ENCODE results near the gene ADD3. TPM values are rescaled to one million over a fixed set of nuclear protein-coding genes. Genes with fewer than 3 reads are reported as not detected.

Gene ADD3
- total RNA-seq, 3 donors from 2014 or later (not counting 1 experiment from before 2014, with no cell fraction given) = 341 to 437 (median 344) TPM

DNA sequence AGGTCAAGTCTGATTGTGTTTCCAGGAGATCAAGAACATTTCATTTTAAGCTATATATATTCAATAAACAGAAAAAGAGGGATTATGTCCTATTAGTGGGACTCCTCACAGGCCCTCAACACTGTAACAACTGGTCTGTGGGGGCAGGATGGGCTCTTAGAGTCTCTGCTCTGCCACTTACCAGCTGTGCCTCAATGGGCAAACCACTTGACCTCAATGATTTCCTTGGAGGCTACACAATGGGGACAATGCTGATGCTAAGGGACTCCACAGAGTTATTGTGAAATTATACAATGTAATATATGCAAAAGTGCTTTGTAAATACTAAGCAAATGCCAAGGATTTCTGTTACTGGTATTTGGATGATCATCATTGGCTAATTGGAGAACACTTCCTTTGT lies 166.4 kb downstream of the ADD3 start:
- Mint-ChIP-seq H3K27ac (no peak overlapping the region), H3K4me3 (no peak overlapping the region)

DNA sequence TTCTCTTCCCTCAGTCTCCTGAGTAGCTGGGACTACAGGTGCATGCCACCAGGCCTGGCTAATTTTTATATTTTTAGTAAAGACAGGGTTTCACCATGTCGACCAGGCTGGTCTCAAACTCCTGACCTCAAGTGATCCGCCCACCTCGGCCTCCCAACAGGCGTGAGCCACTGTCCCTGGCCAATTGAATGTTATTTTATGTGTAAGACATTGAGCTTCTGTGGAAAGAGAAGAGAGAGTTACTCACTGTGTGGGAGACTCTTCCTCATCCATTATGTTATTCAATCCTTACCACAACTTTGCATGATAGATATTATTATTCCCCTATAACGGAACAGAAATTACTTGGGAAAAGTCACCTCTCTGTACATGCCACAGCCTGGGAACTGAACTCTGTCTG lies 167.0 kb downstream of the ADD3 start:
- Mint-ChIP-seq H3K9me3 (no peaks in the 10 kb centered on the region), H3K4me3 (no peak overlapping the region), H3K36me3 (no peaks in the 10 kb centered on the region), H3K27ac (no peak overlapping the region), H3K27me3 (ENCODE audit: low read depth in 2 of 2) (peaks cover 66 to 80% of the 10 kb centered on the region in 2 donors), H3K4me1 (no peaks in the 10 kb centered on the region)
- H3K4me1 ChIP-seq (ENCODE audit: control insufficient read depth, insufficient read depth, low read length) = no peaks in the 10 kb centered on the region
- DNase-seq (no peak), ATAC-seq (no peak)
- H3K27me3 ChIP-seq (ENCODE audit: control insufficient read depth, insufficient read depth, low read length) = peaks cover 28% of the 10 kb centered on the region
- TF ChIP-seq, protein P1, sequence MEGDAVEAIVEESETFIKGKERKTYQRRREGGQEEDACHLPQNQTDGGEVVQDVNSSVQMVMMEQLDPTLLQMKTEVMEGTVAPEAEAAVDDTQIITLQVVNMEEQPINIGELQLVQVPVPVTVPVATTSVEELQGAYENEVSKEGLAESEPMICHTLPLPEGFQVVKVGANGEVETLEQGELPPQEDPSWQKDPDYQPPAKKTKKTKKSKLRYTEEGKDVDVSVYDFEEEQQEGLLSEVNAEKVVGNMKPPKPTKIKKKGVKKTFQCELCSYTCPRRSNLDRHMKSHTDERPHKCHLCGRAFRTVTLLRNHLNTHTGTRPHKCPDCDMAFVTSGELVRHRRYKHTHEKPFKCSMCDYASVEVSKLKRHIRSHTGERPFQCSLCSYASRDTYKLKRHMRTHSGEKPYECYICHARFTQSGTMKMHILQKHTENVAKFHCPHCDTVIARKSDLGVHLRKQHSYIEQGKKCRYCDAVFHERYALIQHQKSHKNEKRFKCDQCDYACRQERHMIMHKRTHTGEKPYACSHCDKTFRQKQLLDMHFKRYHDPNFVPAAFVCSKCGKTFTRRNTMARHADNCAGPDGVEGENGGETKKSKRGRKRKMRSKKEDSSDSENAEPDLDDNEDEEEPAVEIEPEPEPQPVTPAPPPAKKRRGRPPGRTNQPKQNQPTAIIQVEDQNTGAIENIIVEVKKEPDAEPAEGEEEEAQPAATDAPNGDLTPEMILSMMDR (IDR thresholded peaks at IDR 0.05) = no peak
- H3K36me3 ChIP-seq (ENCODE audit: control insufficient read depth, insufficient read depth, low read length) = no peaks in the 10 kb centered on the region
- WGBS (ENCODE audit: insufficient coverage) = 93% methylated on average over 5 of the region's 5 CpGs
- no peak overlapping the region for H3K27ac ChIP-seq (ENCODE audit: low read length)
- H3K9me3 ChIP-seq (ENCODE audit: control insufficient read depth, insufficient read depth, low read length) = no peaks in the 10 kb centered on the region
- intact Hi-C loops (cut with micrococcal nuclease) = no loop called here
- H3K4me3 ChIP-seq (ENCODE audit: low read length) = no peak overlapping the region

More for the DNA sequence above, 166.4 kb downstream of the ADD3 start:
- Mint-ChIP-seq H3K4me1 (peaks cover 0 to 6% of the 10 kb centered on the region in 2 donors), H3K36me3 (no peaks in the 10 kb centered on the region), H3K27me3 (ENCODE audit: low read depth in 2 of 2) (peaks cover 68 to 80% of the 10 kb centered on the region in 2 donors), H3K9me3 (no peaks in the 10 kb centered on the region)
- H3K27ac ChIP-seq (ENCODE audit: low read length) = no peak overlapping the region
- no peaks in the 10 kb centered on the region for H3K4me1 ChIP-seq (ENCODE audit: control insufficient read depth, insufficient read depth, low read length)
- no peak overlapping the region for H3K4me3 ChIP-seq (ENCODE audit: low read length)
- intact Hi-C loops (cut with micrococcal nuclease) = no loop called here
- H3K27me3 ChIP-seq (ENCODE audit: control insufficient read depth, insufficient read depth, low read length) = peaks cover 32% of the 10 kb centered on the region
- DNase-seq (no peak), ATAC-seq (no peak)
- TF ChIP-seq, protein P1 (IDR thresholded peaks at IDR 0.05) = no peak
- H3K9me3 ChIP-seq (ENCODE audit: control insufficient read depth, insufficient read depth, low read length) = no peaks in the 10 kb centered on the region
- no peaks in the 10 kb centered on the region for H3K36me3 ChIP-seq (ENCODE audit: control insufficient read depth, insufficient read depth, low read length)

DNA sequence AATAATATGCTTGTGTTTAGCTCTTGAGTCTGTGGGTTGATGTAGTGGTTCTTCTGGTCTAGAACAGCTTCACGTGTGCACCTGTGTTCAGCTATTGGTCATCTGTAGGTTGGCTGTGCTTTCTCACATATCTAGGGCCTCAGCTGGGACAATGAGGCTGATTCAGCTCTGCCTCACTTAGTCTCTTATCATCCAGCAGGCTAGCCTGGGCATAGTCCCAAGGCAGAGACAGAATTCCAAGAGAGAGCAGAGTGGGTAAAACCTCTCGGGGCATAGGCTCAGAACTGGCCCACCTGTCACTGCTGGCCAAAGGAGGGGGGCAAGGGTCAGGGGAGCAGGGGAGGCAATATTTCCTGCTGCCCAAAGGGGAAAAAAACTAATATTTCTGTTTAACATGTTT lies 167.6 kb downstream of the ADD3 start:
- Mint-ChIP-seq H3K4me3 (no peak overlapping the region), H3K36me3 (no peaks in the 10 kb centered on the region), H3K27ac (no peak overlapping the region), H3K27me3 (ENCODE audit: low read depth in 2 of 2) (peaks cover 62 to 74% of the 10 kb centered on the region in 2 donors), H3K9me3 (no peaks in the 10 kb centered on the region), H3K4me1 (no peaks in the 10 kb centered on the region)
- intact Hi-C loops (cut with micrococcal nuclease) = no loop called here
- Histone ChIP-seq H3K27ac (ENCODE audit: low read length) (no peak overlapping the region), H3K4me1 (ENCODE audit: control insufficient read depth, insufficient read depth, low read length) (no peaks in the 10 kb centered on the region), H3K36me3 (ENCODE audit: control insufficient read depth, insufficient read depth, low read length) (no peaks in the 10 kb centered on the region), H3K9me3 (ENCODE audit: control insufficient read depth, insufficient read depth, low read length) (no peaks in the 10 kb centered on the region), H3K4me3 (ENCODE audit: low read length) (no peak overlapping the region), H3K27me3 (ENCODE audit: control insufficient read depth, insufficient read depth, low read length) (peaks cover 25% of the 10 kb centered on the region)
- TF ChIP-seq, protein P1 (IDR thresholded peaks at IDR 0.05) = no peak
- 67% methylated on average over 2 of the region's 2 CpGs for WGBS (ENCODE audit: insufficient coverage)
- DNase-seq (no peak), ATAC-seq (no peak)

Measured in natural killer cell (primary cell).